Nephron (organoid): ENCODE results near the gene RASGRF2.

Experiments
- H3K27ac Mint-ChIP-seq, 3 experiments: 2 replicates each; pipeline ENCODE4 v1.8.0; 2020; ENCODE audit warnings: mixed read lengths in 3 of 3, mild to moderate bottlenecking in 2 of 3, moderate library complexity in 1 of 3
- H3K27me3 Mint-ChIP-seq: 2 replicates; pipeline ENCODE4 v1.8.0; 2021; ENCODE audit warnings: low read depth, mild to moderate bottlenecking, moderate library complexity, mixed read lengths
- H3K36me3 Mint-ChIP-seq: 2 replicates; pipeline ENCODE4 v1.8.0; 2020; ENCODE audit warnings: low read depth, mixed read lengths
- H3K4me1 Mint-ChIP-seq: 2 replicates; pipeline ENCODE4 v1.8.0; 2020; ENCODE audit warnings: mixed read lengths
- H3K4me3 Mint-ChIP-seq, 3 experiments: 2 replicates each; pipeline ENCODE4 v1.8.0; 2020; ENCODE audit warnings: mild to moderate bottlenecking in 3 of 3, mixed read lengths in 3 of 3, moderate library complexity in 2 of 3
- H3K9me3 Mint-ChIP-seq: 2 replicates; pipeline ENCODE4 v1.8.0; 2020; ENCODE audit warnings: mixed read lengths
- TF ChIP-seq, protein P1 (sequence below), 3 experiments: fragments of 200-600 bp; sonication (generic); IDR thresholded peaks; one replicate each; pipeline ENCODE4 v1.5.0; 2021; ENCODE audit warnings: antibody characterized with exemption in 3 of 3; ENCODE audit not compliant: unreplicated experiment in 3 of 3

Gene RASGRF2

DNA sequence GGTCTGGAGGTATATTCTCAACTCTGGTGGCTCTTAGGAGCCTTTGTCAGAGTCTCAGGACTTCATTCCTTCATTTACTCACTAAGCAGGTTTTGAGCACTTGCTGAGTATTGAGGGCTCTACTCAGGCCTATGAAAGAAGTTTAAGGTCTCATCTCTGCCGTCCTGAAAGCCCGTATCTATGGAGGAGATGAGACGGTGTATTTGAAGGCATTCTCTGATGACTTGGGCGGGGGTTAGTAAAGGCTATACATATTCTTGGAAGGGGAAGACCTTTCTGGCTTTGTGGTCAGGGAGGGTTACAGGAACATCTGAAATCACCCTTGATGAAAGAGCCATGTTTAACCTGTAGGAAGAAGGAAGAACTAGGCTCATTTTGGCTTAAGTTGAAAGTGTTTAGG lies 21.9 kb downstream of the RASGRF2 start:
- Mint-ChIP-seq H3K4me3 (no peak overlapping the region), H3K27ac (no peak overlapping the region), H3K36me3 (no peaks in the 10 kb centered on the region), H3K27me3 (no peaks in the 10 kb centered on the region), H3K9me3 (no peaks in the 10 kb centered on the region), H3K4me1 (no peaks in the 10 kb centered on the region)
- TF ChIP-seq, protein P1, sequence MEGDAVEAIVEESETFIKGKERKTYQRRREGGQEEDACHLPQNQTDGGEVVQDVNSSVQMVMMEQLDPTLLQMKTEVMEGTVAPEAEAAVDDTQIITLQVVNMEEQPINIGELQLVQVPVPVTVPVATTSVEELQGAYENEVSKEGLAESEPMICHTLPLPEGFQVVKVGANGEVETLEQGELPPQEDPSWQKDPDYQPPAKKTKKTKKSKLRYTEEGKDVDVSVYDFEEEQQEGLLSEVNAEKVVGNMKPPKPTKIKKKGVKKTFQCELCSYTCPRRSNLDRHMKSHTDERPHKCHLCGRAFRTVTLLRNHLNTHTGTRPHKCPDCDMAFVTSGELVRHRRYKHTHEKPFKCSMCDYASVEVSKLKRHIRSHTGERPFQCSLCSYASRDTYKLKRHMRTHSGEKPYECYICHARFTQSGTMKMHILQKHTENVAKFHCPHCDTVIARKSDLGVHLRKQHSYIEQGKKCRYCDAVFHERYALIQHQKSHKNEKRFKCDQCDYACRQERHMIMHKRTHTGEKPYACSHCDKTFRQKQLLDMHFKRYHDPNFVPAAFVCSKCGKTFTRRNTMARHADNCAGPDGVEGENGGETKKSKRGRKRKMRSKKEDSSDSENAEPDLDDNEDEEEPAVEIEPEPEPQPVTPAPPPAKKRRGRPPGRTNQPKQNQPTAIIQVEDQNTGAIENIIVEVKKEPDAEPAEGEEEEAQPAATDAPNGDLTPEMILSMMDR (IDR thresholded peaks at IDR 0.05; ENCODE audit: unreplicated experiment in 3 of 3), result no peak

DNA sequence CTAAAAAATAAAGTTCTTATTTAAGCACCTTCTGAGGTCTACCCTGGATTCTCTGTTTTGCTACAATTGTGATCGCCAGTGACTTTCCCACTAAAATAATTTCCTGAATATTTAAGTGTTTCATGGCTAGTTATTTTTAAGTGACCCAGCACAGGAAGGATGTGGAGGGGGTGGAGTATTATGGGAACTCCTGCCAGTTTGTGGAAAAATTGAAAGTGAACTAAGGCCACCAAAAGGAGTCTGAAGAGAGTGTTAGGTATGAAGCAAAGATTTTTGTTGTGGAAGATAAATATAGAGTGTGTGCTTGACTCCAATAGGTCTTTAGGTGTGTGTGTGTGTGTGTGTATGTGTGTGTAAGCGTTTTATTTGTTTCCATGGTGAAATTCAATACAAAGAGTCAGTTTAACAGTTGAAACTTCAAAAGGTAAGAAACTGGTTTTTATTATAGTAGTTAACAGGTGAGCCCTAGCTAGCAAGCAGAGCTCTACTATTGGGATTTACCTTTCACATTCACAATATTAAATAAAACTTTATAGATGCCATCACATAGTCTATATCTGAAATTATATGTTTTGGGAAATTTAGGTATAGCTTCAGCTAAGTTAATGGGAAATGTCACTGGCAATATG lies 25.6 kb downstream of the RASGRF2 start:
- Mint-ChIP-seq H3K36me3 (no peaks in the 10 kb centered on the region), H3K27me3 (no peaks in the 10 kb centered on the region), H3K9me3 (no peaks in the 10 kb centered on the region), H3K27ac (no peak overlapping the region), H3K4me3 (no peak overlapping the region), H3K4me1 (no peaks in the 10 kb centered on the region)
- TF ChIP-seq, protein P1 (IDR thresholded peaks at IDR 0.05; ENCODE audit: unreplicated experiment in 3 of 3), result no peak

DNA sequence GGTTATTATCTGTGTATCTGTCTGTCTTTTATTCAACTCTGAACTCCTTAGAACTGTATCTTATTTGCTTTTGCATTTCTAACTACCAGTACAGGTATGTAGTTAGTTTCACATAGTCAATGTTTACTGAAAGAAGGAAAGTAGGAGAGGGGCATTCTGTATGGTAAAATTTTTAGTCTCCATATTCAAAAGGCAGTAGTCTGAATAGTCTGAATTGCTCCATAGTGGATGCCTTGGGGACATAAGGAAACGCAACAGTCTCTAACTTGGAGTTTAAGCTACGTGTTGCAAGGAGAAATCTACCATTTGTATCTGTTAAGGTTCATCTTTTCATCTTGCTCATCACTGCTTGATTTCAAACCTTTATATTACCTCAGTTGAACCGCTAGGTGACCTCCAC lies 26.2 kb downstream of the RASGRF2 start:
- H3K4me3 Mint-ChIP-seq, result no peak overlapping the region
- H3K9me3 Mint-ChIP-seq, result no peaks in the 10 kb centered on the region
- H3K4me1 Mint-ChIP-seq, result no peaks in the 10 kb centered on the region
- H3K27me3 Mint-ChIP-seq, result no peaks in the 10 kb centered on the region
- no peak overlapping the region for H3K27ac Mint-ChIP-seq
- TF ChIP-seq, protein P1 (IDR thresholded peaks at IDR 0.05; ENCODE audit: unreplicated experiment in 3 of 3), result no peak
- no peaks in the 10 kb centered on the region for H3K36me3 Mint-ChIP-seq

DNA sequence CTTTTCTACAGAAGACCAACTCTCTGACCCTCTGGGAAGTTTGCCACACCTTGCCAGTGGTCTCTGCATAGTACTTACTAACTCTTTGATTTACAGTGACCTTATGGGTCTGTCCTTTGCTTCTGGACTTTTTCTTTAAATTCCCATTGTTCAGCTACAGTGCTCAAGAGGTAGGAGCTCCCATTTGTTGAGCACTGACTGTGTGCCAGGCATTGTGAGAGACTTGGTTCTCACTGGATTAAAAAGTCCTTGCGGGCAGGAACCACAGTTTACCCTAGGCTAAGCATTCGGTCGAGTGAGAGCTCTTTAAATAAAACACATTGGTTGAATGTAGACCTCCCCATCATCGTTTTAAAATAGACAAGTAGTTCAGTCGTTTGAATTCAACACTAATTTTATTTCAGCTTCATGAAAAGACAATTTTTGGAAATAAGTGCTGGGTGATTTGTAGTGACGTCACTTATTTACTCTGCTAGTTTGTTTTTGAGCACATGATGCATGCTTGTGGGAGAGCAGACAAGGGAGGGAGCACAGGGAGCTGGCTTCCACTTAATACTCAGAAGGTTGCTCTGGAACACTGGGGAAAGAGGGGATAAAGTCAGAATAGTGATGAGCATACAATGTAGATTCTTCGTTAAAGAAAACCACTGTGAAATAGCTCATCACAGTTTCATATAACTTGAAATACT lies 27.1 kb downstream of the RASGRF2 start:
- TF ChIP-seq, protein P1 (IDR thresholded peaks at IDR 0.05; ENCODE audit: unreplicated experiment in 3 of 3), result no peak
- Mint-ChIP-seq H3K27ac (no peak overlapping the region), H3K4me1 (no peaks in the 10 kb centered on the region), H3K4me3 (no peak overlapping the region), H3K27me3 (no peaks in the 10 kb centered on the region), H3K9me3 (no peaks in the 10 kb centered on the region), H3K36me3 (no peaks in the 10 kb centered on the region)

DNA sequence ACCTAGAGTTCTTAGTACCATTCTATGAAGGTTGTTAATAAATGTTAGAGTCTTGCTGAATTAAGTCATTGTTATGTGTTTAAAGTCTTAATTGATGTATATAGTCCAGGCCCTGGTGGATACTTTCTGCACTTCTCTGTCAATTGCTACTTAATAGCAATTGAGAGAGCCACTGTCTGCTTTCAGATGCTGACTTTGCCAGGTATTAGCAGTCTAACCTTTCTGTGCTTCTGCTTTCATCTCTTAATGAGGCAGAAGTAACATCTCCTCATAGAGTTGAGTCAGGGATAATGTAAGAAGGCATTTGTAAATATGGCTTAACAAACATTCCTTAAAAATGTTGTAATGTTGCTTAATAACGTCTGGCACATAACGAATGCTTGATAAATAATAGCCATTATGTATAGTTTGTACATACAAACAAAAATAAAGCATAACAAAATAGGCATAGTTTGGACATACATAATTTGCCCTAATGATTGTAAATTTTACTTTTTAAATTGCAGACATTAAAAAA lies 28.3 kb downstream of the RASGRF2 start:
- TF ChIP-seq, protein P1 (IDR thresholded peaks at IDR 0.05; ENCODE audit: unreplicated experiment in 3 of 3), result no peak
- Mint-ChIP-seq H3K36me3 (no peaks in the 10 kb centered on the region), H3K4me1 (no peaks in the 10 kb centered on the region), H3K9me3 (no peaks in the 10 kb centered on the region), H3K4me3 (no peak overlapping the region), H3K27me3 (no peaks in the 10 kb centered on the region), H3K27ac (no peak overlapping the region)

DNA sequence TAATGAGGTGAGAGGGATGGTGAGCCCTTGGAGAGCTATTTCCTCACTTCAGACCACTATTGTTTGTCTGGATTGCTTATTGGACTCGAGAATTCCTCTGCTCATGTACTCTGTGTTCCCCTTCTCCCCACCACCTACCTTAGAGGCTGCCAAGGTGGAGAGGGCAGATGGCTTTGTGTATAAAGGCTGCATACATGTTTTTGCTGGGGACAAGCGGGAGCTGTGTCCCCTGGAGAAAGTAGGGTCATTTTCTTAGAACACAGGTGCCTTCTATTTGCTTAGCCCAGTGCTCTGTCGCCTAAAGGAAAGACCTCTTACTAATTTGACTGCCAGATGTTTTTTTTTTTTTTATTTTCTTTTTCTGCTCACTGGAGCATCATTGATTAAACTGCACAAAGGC lies 29.7 kb downstream of the RASGRF2 start:
- no peaks in the 10 kb centered on the region for H3K4me1 Mint-ChIP-seq
- TF ChIP-seq, protein P1 (IDR thresholded peaks at IDR 0.05; ENCODE audit: unreplicated experiment in 3 of 3), result no peak
- H3K27ac Mint-ChIP-seq, result no peak overlapping the region
- no peaks in the 10 kb centered on the region for H3K9me3 Mint-ChIP-seq
- no peaks in the 10 kb centered on the region for H3K36me3 Mint-ChIP-seq
- H3K27me3 Mint-ChIP-seq, result no peaks in the 10 kb centered on the region
- no peak overlapping the region for H3K4me3 Mint-ChIP-seq
